ENCODE data around the gene PRR18.
A peak's percentile ranks its signal among the peaks of the same experiment; 100 is the strongest.

The PRR18 gene

GRCh38 chr6:166274739-166275370, 33.3 kb downstream of the PRR18 start:
- DNase-seq = no peak
- no peak for ATAC-seq

DNA sequence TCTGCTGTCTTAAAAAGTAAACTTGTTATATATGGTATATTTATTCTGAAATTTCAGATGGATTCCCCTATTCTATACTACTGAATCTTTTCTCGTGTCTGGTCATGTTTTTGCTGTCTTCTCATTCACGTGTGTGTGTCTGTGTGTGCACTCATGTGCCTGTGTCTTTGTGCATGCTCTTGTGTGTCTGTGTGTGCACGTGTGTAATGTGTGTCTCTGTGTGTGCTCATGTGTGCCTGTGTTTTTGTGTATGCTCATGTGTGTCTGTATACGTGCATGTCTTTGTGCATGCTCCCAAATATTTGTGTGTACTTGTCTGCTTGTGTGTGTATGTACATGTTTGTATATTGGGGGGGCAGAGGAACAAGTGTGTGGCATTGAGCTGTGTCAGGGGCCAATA, 34.0 kb downstream of the PRR18 start:
- ATAC-seq = no peak
- DNase-seq = no peak

- DNase-seq (no peak), ATAC-seq (no peak)
These were observed 36.8 kb downstream of the PRR18 start for GRCh38 chr6:166271376-166271765.

GRCh38 chr6:166270706-166271375, 37.4 kb downstream of the PRR18 start:
- ATAC-seq (no peak), DNase-seq (no peak)

DNA sequence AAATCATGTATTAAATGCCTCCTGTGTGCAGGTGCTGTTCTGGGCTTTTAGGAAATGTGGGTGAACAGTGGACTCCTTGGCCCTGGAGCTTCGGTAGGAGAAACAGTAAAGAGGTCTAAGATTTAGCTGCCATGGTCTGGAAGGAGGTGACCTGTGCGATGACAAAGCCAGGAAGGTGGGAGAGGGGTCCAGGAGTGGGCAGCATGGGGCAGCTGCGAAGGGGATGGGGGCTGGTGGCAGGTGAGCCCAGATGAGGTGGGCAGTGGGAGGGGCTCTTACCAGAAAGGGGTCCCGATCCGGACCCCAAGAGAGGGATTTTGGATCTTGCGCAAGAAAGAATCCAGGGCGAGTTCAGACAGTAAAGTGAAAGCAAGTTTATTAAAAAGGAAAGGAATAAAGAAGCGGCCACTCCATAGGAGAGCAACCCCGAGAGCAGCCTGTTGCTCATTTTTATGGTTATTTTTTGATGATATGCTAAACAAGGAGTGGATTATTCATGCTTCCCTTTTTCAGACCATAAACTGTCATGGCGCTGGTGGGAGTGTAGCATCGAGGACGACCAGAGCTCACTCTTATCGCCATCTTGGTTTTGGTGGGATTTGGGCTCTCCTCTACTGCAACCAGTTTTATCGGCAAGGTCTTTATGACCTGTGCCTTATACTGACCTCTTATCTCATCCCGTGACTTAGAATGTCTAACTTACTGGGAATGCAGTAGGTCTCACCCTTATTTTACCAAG, 38.7 kb downstream of the PRR18 start:
- DNase-seq = no peak
- ATAC-seq = no peak

DNA sequence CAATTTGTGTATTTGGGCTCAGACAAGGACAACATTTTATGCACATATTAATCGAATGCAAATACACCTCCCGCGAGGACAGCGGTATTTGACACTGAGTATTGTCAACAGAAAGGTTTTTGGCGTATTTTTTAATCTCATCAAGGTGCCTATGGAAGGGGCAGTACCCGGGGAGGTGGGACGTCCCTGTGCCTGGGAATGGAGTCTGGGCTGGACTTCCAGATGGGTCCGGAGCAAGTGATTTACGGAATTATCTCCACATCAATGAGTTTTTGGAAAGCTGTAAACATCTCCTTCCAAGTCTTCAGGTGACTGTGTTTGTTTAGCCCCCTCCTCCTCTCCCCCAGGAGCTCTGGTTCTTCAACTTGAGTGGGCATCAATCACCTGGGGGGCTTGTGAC, 39.8 kb downstream of the PRR18 start:
- ATAC-seq = no peak
- no peak for DNase-seq

GRCh38 chr6:166267526-166267925, 40.7 kb downstream of the PRR18 start:
- DNase-seq = no peak
- no peak for ATAC-seq

DNA sequence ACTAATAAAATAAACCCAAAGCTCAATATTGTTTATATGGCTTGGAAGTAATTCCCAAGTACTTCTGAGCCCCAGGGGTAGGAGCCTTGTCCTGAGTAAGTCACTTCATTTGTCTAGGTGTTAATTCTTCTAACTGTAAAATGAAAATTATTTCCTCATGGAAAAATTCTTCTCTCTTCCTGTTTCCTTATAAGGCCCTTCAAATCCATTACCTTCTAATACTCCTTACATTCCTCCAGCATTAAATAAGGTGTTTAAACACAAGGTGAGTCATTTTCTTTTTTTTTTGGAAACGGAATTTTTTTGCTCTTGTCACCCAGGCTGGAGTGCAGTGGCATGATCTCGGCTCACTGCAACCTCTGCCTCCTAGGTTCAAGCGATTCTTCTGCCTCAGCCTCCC, 41.9 kb downstream of the PRR18 start:
- ATAC-seq (no peak), DNase-seq (no peak)

GRCh38 chr6:166262743-166263515, 45.3 kb downstream of the PRR18 start:
- DNase-seq = no peak

GRCh38 chr6:166259296-166259977, 48.8 kb downstream of the PRR18 start:
- DNase-seq = peak; percentile 32
- ATAC-seq = no peak

More at GRCh38 chr6:166262743-166263515, 45.3 kb downstream of the PRR18 start:
- no peak for ATAC-seq

DNA sequence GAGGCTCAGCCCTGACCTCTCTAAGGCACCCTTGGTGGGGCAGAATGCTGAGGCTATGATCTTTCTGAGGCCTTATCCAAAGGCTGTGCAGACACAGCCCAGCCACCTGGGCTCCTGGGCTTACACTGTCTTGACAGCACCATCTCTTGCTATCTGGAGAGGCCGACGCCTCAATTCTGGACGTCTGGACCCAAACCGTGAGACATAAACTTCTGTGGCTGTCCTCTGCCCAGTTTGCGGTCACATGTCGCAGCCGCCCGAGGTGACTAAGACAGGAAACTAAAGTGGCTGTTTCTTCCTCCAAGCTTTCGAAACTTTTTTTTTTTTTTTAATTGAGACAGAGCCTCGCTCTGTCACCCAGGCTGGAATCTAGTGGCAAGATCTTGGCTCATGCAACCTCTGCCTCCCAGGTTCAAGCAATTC, 49.3 kb downstream of the PRR18 start:
- DNase-seq (peak; percentile 58), ATAC-seq (peak; percentile 81)

GRCh38 chr6:166257911-166258318, 50.3 kb downstream of the PRR18 start:
- DNase-seq (peak; percentile 25), ATAC-seq (peak; percentile 79)

All from stimulated activated naive CD8-positive, alpha-beta T cell treated with anti-CD3 and anti-CD28 coated beads, Interleukin-15, Interleukin-2, amounts not matched to agents 100 U/mL and 50 U/mL, for 24 hours (primary cell).